Esophagus muscularis mucosa (tissue), 4 donors: ENCODE data around the gene SIPA1L3. TPM values are rescaled to one million over a fixed set of nuclear protein-coding genes. Genes with fewer than 3 reads are reported as not detected.

Experiments used
- DNase-seq: peaks from one replicate; pipeline ENCODE4 v3.0.0-alpha.2; 2017; ENCODE audit errors: extremely low spot score
- H3K27ac ChIP-seq, 4 donors: fragments of 200-600 bp; sonication (generic); replicated peaks in 1 of 4; 1 replicate in 3 of 4; 2 replicates in 1 of 4; pipeline ENCODE4 v1.5.1; 2016 to 2019; ENCODE audit warnings: mild to moderate bottlenecking in 1 of 4
- H3K27me3 ChIP-seq, 4 donors: fragments of 200-600 bp; sonication (generic); one replicate each; pipeline versions ENCODE4 v1.5.1 to v1.6.0; 2016 to 2019
- H3K36me3 ChIP-seq, 4 donors: fragments of 200-600 bp; sonication (generic); one replicate each; pipeline ENCODE4 v1.5.1; 2016 to 2019
- H3K4me1 ChIP-seq, 4 donors: fragments of 200-600 bp; sonication (generic); one replicate each; pipeline ENCODE4 v1.5.1; 2016 to 2019
- H3K4me3 ChIP-seq, 4 donors: fragments of 200-600 bp; sonication (generic); 1 replicate in 2 of 4; 2 replicates in 2 of 4; pipeline ENCODE4 v1.5.1; 2016 to 2019; ENCODE audit warnings: mild to moderate bottlenecking in 4 of 4, moderate library complexity in 1 of 4
- H3K9me3 ChIP-seq, 4 donors: fragments of 200-600 bp; sonication (generic); 1 replicate in 3 of 4; 2 replicates in 1 of 4; pipeline ENCODE4 v1.5.1; 2016 to 2019
- EP300 ChIP-seq: sonication (generic); formaldehyde crosslinking; IDR thresholded peaks from one replicate; pipeline ENCODE4 v1.6.1; 2017; ENCODE audit warnings: antibody characterized with exemption
- POLR2A ChIP-seq: fragments of 450-650 bp; IDR thresholded peaks from one replicate; pipeline ENCODE4 v1.6.1; 2017; ENCODE audit warnings: antibody characterized with exemption, moderate library complexity, mild to moderate bottlenecking, low read depth
- POLR2AphosphoS5 ChIP-seq, 2 donors: sonication (generic); formaldehyde crosslinking; IDR thresholded peaks; one replicate each; pipeline ENCODE4 v1.6.1; 2017; ENCODE audit warnings: antibody characterized with exemption in 2 of 2
- WGBS: methylation state at CpG from one replicate; pipeline ENCODE4 v1.1.5; 2018; 5-methylcytosine and 5-hydroxymethylcytosine counted together
- intact Hi-C: fragments of 100-400 bp; cut with DNase I; formaldehyde crosslinking; loops from one replicate; pipeline ENCODE4 v1.15.1; 2023
- total RNA-seq, 4 donors: library from RNA; depleted of rRNA; stranded (reverse); fragments of >200 nt; gene quantifications; one replicate each; pipeline versions ENCODE4 v1.1.0 to v1.2.1, GENCODE V29; 2016
- TF ChIP-seq, protein P1 (sequence below), 3 experiments: fragments of 200-600 bp in 2 of 3; fragments of 450-650 bp in 1 of 3; sonication (generic) in 2 of 3; IDR thresholded peaks; one replicate each; pipeline ENCODE4 v1.5.1; 2017 to 2019; ENCODE audit warnings: antibody characterized with exemption in 3 of 3, mild to moderate bottlenecking in 2 of 3, moderate library complexity in 1 of 3

SIPA1L3 gene
- total RNA-seq, 4 donors from 2014 or later: 10.4 to 17.9 (median 13.2) TPM

- no peak for DNase-seq
- WGBS: 0% methylated on average over 1 of the region's 6 CpGs
- TF ChIP-seq EP300 (no peak), POLR2AphosphoS5 (IDR thresholded peaks at IDR 0.05) (no peak), POLR2A (no peak)
- TF ChIP-seq, protein P1, sequence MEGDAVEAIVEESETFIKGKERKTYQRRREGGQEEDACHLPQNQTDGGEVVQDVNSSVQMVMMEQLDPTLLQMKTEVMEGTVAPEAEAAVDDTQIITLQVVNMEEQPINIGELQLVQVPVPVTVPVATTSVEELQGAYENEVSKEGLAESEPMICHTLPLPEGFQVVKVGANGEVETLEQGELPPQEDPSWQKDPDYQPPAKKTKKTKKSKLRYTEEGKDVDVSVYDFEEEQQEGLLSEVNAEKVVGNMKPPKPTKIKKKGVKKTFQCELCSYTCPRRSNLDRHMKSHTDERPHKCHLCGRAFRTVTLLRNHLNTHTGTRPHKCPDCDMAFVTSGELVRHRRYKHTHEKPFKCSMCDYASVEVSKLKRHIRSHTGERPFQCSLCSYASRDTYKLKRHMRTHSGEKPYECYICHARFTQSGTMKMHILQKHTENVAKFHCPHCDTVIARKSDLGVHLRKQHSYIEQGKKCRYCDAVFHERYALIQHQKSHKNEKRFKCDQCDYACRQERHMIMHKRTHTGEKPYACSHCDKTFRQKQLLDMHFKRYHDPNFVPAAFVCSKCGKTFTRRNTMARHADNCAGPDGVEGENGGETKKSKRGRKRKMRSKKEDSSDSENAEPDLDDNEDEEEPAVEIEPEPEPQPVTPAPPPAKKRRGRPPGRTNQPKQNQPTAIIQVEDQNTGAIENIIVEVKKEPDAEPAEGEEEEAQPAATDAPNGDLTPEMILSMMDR (IDR thresholded peaks at IDR 0.05): no peak
- no peaks in the 10 kb centered on the region for H3K4me1 ChIP-seq
- no peaks in the 10 kb centered on the region for H3K27me3 ChIP-seq
- no peak overlapping the region for H3K27ac ChIP-seq
- H3K36me3 ChIP-seq: peaks cover 0 to 36% (median 24%) of the 10 kb centered on the region in 4 donors
- no peak overlapping the region for H3K4me3 ChIP-seq
- intact Hi-C loops: no loop called here
- no peaks in the 10 kb centered on the region for H3K9me3 ChIP-seq
Observed at GRCh38 chr19:38190061-38190460, 283.1 kb downstream of the SIPA1L3 start.

GRCh38 chr19:38190793-38191192 is 283.8 kb downstream of the SIPA1L3 start:
- Histone ChIP-seq H3K36me3 (peaks cover 0 to 41% (median 21%) of the 10 kb centered on the region in 4 donors), H3K27ac (no peak overlapping the region), H3K9me3 (no peaks in the 10 kb centered on the region), H3K4me3 (no peak overlapping the region), H3K27me3 (no peaks in the 10 kb centered on the region), H3K4me1 (no peaks in the 10 kb centered on the region)
- DNase-seq: no peak
- TF ChIP-seq POLR2A (no peak), POLR2AphosphoS5 (IDR thresholded peaks at IDR 0.05) (no peak), EP300 (no peak)
- TF ChIP-seq, protein P1 (IDR thresholded peaks at IDR 0.05): no peak
- intact Hi-C loops: no loop called here
- 98% methylated on average over 4 of the region's 6 CpGs for WGBS

DNA sequence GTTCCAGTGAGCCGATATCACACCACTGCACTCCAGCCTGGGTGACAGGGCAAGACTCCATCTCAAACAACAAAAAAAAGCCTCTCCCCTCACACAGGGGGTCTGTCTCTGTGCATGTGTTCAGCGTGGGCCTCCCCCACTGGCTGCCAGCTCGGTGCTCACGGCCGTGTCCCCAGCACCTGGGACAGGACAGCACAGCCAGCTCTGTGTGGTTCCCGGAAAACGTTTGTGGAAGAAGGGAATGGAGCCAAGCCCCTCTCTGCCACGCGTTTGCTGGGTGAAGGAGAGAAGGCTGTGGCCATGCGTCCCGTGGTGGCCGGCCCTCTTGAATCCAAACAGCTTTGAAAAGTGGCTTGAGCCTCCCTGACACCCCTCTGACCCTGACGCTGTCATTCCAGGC is 284.7 kb downstream of the SIPA1L3 start:
- 93% methylated on average over 13 of the region's 13 CpGs for WGBS
- Histone ChIP-seq H3K4me3 (no peak overlapping the region), H3K4me1 (no peaks in the 10 kb centered on the region), H3K9me3 (no peaks in the 10 kb centered on the region), H3K36me3 (peaks cover 0 to 45% (median 21%) of the 10 kb centered on the region in 4 donors), H3K27me3 (no peaks in the 10 kb centered on the region), H3K27ac (no peak overlapping the region)
- DNase-seq: no peak
- intact Hi-C loops: no loop called here
- TF ChIP-seq POLR2AphosphoS5 (IDR thresholded peaks at IDR 0.05): no peak
- no peak for TF ChIP-seq EP300
- TF ChIP-seq POLR2A: no peak
- TF ChIP-seq, protein P1 (IDR thresholded peaks at IDR 0.05): no peak

- Histone ChIP-seq H3K4me1 (no peaks in the 10 kb centered on the region), H3K4me3 (no peak overlapping the region), H3K9me3 (no peaks in the 10 kb centered on the region), H3K27ac (no peak overlapping the region), H3K27me3 (no peaks in the 10 kb centered on the region), H3K36me3 (peaks cover 0 to 59% (median 25%) of the 10 kb centered on the region in 4 donors)
- TF ChIP-seq POLR2A (no peak), EP300 (no peak)
- WGBS: 97% methylated on average over 11 of the region's 29 CpGs
- DNase-seq: no peak
- intact Hi-C loops: no loop called here
Observed at GRCh38 chr19:38193445-38193844, 286.4 kb downstream of the SIPA1L3 start.

DNA sequence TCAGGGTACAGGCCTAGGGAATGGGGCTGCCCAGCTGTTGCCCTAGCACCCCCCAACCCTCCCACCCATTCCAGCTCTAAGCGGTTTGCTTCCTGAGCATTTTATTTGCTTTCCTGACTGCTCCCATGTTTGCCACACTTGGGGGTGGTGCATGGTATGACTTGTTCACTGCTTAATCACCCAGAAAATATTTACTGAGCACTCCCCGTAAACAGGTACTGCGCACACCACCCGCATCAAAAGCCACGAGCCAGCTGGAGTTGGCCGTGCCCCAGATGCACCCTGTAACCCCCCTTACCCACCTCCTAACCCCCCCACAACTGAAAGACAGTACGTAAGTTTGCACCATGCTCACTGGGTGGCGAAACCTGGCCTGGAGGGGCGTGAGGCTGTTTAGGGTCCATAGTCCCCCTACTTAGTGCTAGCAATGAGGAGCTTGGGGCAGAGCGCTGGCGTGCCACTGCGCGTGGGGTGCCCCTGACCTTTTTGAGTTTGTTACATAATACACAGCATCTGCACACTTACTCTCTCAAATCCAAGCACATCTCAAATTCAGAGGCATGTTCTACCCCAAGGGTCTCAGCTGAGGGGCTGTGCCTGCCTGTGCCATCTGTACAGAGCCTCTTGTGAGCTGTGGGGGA is 287.2 kb downstream of the SIPA1L3 start:
- Histone ChIP-seq H3K4me3 (no peak overlapping the region), H3K36me3 (peaks cover 0 to 67% (median 32%) of the 10 kb centered on the region in 4 donors), H3K27ac (no peak overlapping the region), H3K27me3 (no peaks in the 10 kb centered on the region), H3K4me1 (no peaks in the 10 kb centered on the region), H3K9me3 (no peaks in the 10 kb centered on the region)
- WGBS: 87% methylated on average over 13 of the region's 13 CpGs
- intact Hi-C loops: no loop called here
- DNase-seq: no peak
- TF ChIP-seq POLR2AphosphoS5 (IDR thresholded peaks at IDR 0.05) (no peak), POLR2A (no peak), EP300 (no peak)
- TF ChIP-seq, protein P1 (IDR thresholded peaks at IDR 0.05): no peak
